ENCODE results near the gene RASGRF2. TPM values are rescaled to one million over a fixed set of nuclear protein-coding genes. Genes with fewer than 3 reads are reported as not detected.

Gene RASGRF2
- total and polyA plus RNA-seq, 8 donors: 0.63 to 9.0 (median 4.0) TPM

DNA sequence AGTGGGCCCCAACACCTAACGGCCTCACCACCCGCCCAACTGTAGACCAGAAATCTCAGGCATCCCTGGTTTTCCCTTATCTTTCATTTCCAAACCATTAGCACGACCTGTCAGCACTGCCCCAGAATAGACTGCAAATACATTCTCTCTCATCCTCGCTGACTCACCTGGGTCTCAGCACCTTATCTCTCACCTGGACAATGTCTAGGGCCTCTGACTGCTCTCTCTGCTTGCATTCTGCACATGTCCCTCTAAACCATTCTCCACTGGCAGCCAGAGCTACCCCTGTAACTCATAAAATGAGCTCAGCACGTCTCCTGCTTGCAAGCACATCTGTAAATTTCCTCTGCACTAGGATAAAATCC is 285.7 kb downstream of the RASGRF2 start:
- DNase-seq: no peak
- peaks cover 13 to 53% (median 32%) of the 10 kb centered on the region in 4 donors for H3K4me1 ChIP-seq
- no peaks in the 10 kb centered on the region for H3K27me3 ChIP-seq
- intact Hi-C loops (cut with DNase I; ENCODE audit: low total_unique reads): no loop called here
- TF ChIP-seq POLR2A (IDR thresholded peaks at IDR 0.05) (no peak), EP300 (IDR thresholded peaks at IDR 0.05) (no peak), POLR2AphosphoS5 (IDR thresholded peaks at IDR 0.05) (no peak), CTCF (IDR thresholded peaks at IDR 0.05) (no peak)
- 67 to 80% (median 72%) methylated on average over 5 of the region's 5 CpGs for WGBS, 5 donors
- H3K36me3 ChIP-seq: peaks cover 0 to 4% (median 0%) of the 10 kb centered on the region in 4 donors
- no peaks in the 10 kb centered on the region for H3K9me3 ChIP-seq
- no peak overlapping the region for H3K4me3 ChIP-seq
- H3K27ac ChIP-seq: peak overlapping the region; percentile 42 to 80 (median 71)

DNA sequence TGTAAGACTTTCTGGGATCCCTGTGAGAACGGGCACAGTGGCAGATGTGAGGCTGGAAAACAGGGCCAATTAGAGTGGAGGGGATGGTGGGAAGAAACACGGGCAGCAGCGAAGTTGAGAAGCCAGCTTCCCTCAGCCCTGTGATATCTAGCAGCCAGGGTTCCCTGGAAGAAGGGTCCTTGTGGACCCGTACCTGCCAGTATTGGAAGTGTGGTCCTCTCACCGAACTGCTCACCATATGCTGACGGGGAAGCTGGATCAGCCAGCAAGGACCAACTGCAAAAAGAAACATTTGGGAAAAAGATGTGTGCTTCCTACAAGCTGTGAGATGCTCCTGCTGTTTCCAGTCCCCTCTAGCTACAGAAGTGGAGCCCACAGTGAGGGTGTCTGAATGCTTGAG is 286.5 kb downstream of the RASGRF2 start:
- no peak overlapping the region for H3K4me3 ChIP-seq
- TF ChIP-seq CTCF (IDR thresholded peaks at IDR 0.05) (no peak), POLR2AphosphoS5 (IDR thresholded peaks at IDR 0.05) (no peak), POLR2A (IDR thresholded peaks at IDR 0.05) (no peak), EP300 (IDR thresholded peaks at IDR 0.05) (no peak)
- H3K27me3 ChIP-seq: no peaks in the 10 kb centered on the region
- 91 to 95% (median 93%) methylated on average over 6 of the region's 6 CpGs for WGBS, 5 donors
- no peaks in the 10 kb centered on the region for H3K9me3 ChIP-seq
- H3K36me3 ChIP-seq: peaks cover 0 to 10% (median 1%) of the 10 kb centered on the region in 4 donors
- no peak for DNase-seq
- H3K27ac ChIP-seq: peak overlapping the region in 4 of 5 donors; percentile 30 to 80 (median 56)
- intact Hi-C loops (cut with DNase I; ENCODE audit: low total_unique reads): no loop called here
- H3K4me1 ChIP-seq: peaks cover 13 to 53% (median 32%) of the 10 kb centered on the region in 4 donors

DNA sequence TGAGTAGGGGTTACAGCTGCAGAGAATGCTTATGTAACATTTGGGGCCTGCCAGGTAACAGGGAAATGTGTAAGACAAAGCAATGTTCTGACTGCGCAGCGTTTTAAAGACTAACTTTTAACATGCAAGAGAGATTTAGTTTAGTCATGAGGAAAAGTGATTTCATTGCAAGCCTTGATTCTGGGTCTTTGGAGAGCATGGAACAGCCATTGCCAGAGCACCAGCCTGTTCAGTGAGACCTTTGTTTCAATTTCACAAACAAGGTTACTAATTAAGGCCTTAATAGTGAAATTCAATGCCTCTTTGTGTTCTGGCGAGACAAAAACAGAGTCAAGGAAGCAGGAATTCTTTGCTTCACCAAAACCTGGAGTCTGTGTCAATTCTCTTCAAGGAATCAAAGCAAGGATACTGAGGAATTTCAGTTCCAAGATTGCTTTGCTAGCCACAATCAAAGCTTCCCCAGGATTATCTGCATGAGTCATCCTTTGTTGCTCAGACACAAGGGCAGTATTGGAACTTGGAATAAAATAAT is 287.3 kb downstream of the RASGRF2 start:
- WGBS, 5 donors: 54 to 67% (median 64%) methylated on average over 3 of the region's 3 CpGs
- H3K9me3 ChIP-seq: no peaks in the 10 kb centered on the region
- H3K36me3 ChIP-seq: peaks cover 0 to 17% (median 8%) of the 10 kb centered on the region in 4 donors
- peaks cover 13 to 49% (median 32%) of the 10 kb centered on the region in 4 donors for H3K4me1 ChIP-seq
- DNase-seq: no peak
- no peak overlapping the region for H3K4me3 ChIP-seq
- intact Hi-C loops (cut with DNase I; ENCODE audit: low total_unique reads): no loop called here
- TF ChIP-seq POLR2AphosphoS5 (IDR thresholded peaks at IDR 0.05): no peak
- no peak for TF ChIP-seq EP300 (IDR thresholded peaks at IDR 0.05)
- TF ChIP-seq CTCF (IDR thresholded peaks at IDR 0.05): no peak
- no peak for TF ChIP-seq POLR2A (IDR thresholded peaks at IDR 0.05)
- H3K27ac ChIP-seq: peak overlapping the region in 4 of 5 donors; percentile 15 to 80 (median 55)
- H3K27me3 ChIP-seq: no peaks in the 10 kb centered on the region

DNA sequence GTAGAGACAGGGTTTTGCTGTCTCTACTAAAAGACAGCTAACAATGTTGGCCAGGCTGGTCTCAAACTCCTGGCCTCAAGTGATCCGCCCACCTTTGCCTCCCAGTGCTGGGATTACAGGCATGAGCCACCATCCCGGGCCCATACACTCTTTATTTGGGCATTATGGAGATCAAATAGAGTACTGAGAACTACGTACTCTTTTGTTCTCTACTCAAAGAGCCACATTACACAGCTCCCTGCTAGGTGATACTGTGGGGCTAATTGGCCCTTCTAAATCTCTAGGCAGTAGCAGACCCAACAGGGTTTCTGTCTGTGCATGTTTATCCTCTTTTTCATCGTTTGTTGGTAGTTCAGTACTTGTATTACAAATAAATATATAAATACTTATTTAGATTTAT is 289.1 kb downstream of the RASGRF2 start:
- Histone ChIP-seq H3K27ac (no peak overlapping the region), H3K4me1 (peaks cover 13 to 35% (median 27%) of the 10 kb centered on the region in 4 donors)
- 88 to 93% (median 89%) methylated on average over 4 of the region's 4 CpGs for WGBS, 5 donors

More for the DNA sequence above, 289.1 kb downstream of the RASGRF2 start:
- intact Hi-C loops (cut with DNase I; ENCODE audit: low total_unique reads): no loop called here
- no peak overlapping the region for H3K4me3 ChIP-seq
- no peaks in the 10 kb centered on the region for H3K27me3 ChIP-seq
- H3K36me3 ChIP-seq: peaks cover 0 to 30% (median 21%) of the 10 kb centered on the region in 4 donors
- H3K9me3 ChIP-seq: no peaks in the 10 kb centered on the region
- DNase-seq: no peak
- TF ChIP-seq EP300 (IDR thresholded peaks at IDR 0.05) (no peak), CTCF (IDR thresholded peaks at IDR 0.05) (no peak), POLR2A (IDR thresholded peaks at IDR 0.05) (no peak), POLR2AphosphoS5 (IDR thresholded peaks at IDR 0.05) (no peak)
